ENCODE results near the gene PPIL1.

DNA sequence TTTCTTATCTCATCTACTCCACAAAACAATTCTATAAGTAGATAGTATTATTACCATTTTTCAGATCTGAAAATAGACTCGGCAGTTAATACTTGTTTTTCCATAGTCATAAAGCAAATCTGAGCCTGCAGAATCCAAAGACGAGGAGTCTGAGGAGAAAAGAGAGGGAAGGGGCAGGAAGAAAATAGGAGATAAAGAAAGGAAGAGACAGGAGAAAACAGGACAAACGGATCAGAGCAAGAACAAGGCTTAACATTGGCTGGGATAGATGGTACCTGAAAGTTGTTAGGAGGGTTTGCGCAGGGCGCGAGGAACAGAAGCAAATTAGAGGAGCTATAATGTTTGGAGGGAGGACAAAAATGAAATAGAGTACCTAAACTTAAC is 639 bp upstream of the PPIL1 start:
- TF ChIP-seq, protein P1, sequence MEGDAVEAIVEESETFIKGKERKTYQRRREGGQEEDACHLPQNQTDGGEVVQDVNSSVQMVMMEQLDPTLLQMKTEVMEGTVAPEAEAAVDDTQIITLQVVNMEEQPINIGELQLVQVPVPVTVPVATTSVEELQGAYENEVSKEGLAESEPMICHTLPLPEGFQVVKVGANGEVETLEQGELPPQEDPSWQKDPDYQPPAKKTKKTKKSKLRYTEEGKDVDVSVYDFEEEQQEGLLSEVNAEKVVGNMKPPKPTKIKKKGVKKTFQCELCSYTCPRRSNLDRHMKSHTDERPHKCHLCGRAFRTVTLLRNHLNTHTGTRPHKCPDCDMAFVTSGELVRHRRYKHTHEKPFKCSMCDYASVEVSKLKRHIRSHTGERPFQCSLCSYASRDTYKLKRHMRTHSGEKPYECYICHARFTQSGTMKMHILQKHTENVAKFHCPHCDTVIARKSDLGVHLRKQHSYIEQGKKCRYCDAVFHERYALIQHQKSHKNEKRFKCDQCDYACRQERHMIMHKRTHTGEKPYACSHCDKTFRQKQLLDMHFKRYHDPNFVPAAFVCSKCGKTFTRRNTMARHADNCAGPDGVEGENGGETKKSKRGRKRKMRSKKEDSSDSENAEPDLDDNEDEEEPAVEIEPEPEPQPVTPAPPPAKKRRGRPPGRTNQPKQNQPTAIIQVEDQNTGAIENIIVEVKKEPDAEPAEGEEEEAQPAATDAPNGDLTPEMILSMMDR (IDR thresholded peaks at IDR 0.05), result no peak
- TF ChIP-seq POLR2A (IDR thresholded peaks at IDR 0.05), result no peak
